Heart left ventricle (tissue), 13 donors: ENCODE data around the gene CLEC4C.

ENCODE experiments used
- CTCF ChIP-seq, 12 donors: fragments of 200-600 bp; sonication (generic) in 4 of 12; IDR thresholded peaks; one replicate each; pipeline versions ENCODE4 v1.5.0 to v1.8.0; 2018 to 2022; ENCODE audit warnings: antibody characterized with exemption in 12 of 12, mild to moderate bottlenecking in 5 of 12
- POLR2A ChIP-seq, 2 donors: fragments of 450-650 bp; IDR thresholded peaks; one replicate each; pipeline ENCODE4 v1.6.1; 2017; ENCODE audit warnings: antibody characterized with exemption in 2 of 2, mild to moderate bottlenecking in 2 of 2, moderate library complexity in 2 of 2
- donor health status: ischemic (EF 13 %, LVEDD 7.1; RV severe dilation, severe dysfunction).
- donor health status: DM: no; HTN: yes; CAD: no.
- donor health status: DM: no; HTN: no; CAD: no.
- donor health status: ischemic (EF 25% LVEDD 6.9; RV normal size, moderate dysfunction).
- donor health status: ischemic (EF 25% LVEDD 5.7; RV mildly dilated, moderate dysfunction).
- donor health status: ischemic (EF 35%, LVEDD 5.7; RV mildly dilated, moderate dysfunction).
- donor health status: nonischemic (EF 11% LVEDD 7.7; RV severe dilation, severe dysfunction).
- donor health status: DM: yes; HTN: yes; CAD: no.
- donor health status: PGD.
- donor health status: ischemic (EF 29% LVEDD 5.4; RV normal size, mild dysfunction).
- donor health status: nonischemic (EF 23%, LVEDD 6.1; RV moderate dilation, normal function).

GRCh38 chr12:7695566-7696197 is 51.5 kb downstream of the CLEC4C start, which contains the start of gene GDF3:
- no peak for TF ChIP-seq CTCF (IDR thresholded peaks at IDR 0.05)
- no peak for TF ChIP-seq POLR2A (IDR thresholded peaks at IDR 0.05)
